OCI-LY1 (cell line): ENCODE measurements around the gene TMPRSS3.

ENCODE experiments used
- CTCF ChIP-seq: fragments of 200-600 bp; sonication (generic), shearing (Covaris generic); IDR thresholded peaks from 2 replicates; pipeline ENCODE4 v1.5.1; 2017; ENCODE audit warnings: mild to moderate bottlenecking, antibody characterized with exemption, low read length, moderate library complexity, mixed read lengths
- EZH2 ChIP-seq: fragments of 200-600 bp; sonication (generic), shearing (Covaris generic); IDR thresholded peaks from 2 replicates; pipeline ENCODE4 v1.8.0; 2017; ENCODE audit warnings: borderline replicate concordance, mixed run types, mild to moderate bottlenecking, antibody characterized with exemption, low read length, moderate library complexity, mixed read lengths

GRCh38 chr21:42363312-42363711 is 32.5 kb downstream of the TMPRSS3 start:
- no peak for TF ChIP-seq CTCF
- TF ChIP-seq EZH2: no peak
